GM21786 (cell line): ENCODE results near the gene APLNR.

Source experiments
- ATAC-seq: cut with Tn5 transposase; IDR thresholded peaks from one replicate; pipeline ENCODE4 v1.9.1; 2021; ENCODE audit not compliant: unreplicated experiment

Gene APLNR

GRCh38 chr11:57219021-57219627 is 17.9 kb downstream of the APLNR start:
- ATAC-seq, result no peak

GRCh38 chr11:57217053-57217452 is 20.0 kb downstream of the APLNR start:
- no peak for ATAC-seq

GRCh38 chr11:57216463-57216862 is 20.6 kb downstream of the APLNR start:
- no peak for ATAC-seq

GRCh38 chr11:57214494-57214893 is 22.6 kb downstream of the APLNR start:
- ATAC-seq, result no peak

- ATAC-seq, result no peak
These were observed 23.0 kb downstream of the APLNR start for GRCh38 chr11:57214098-57214417.

- ATAC-seq, result no peak
These were observed 23.5 kb downstream of the APLNR start for GRCh38 chr11:57213342-57214097.

GRCh38 chr11:57210781-57211180 is 26.3 kb downstream of the APLNR start:
- no peak for ATAC-seq

GRCh38 chr11:57207168-57207567 is 29.9 kb downstream of the APLNR start:
- ATAC-seq, result no peak

- no peak for ATAC-seq
These were observed 31.9 kb downstream of the APLNR start for GRCh38 chr11:57205041-57205641.

- ATAC-seq, result no peak
These were observed 33.1 kb downstream of the APLNR start for GRCh38 chr11:57203882-57204480.

GRCh38 chr11:57203359-57203758 is 33.7 kb downstream of the APLNR start:
- ATAC-seq, result no peak

GRCh38 chr11:57202281-57202680 is 34.8 kb downstream of the APLNR start:
- no peak for ATAC-seq

- no peak for ATAC-seq
These were observed 36.1 kb downstream of the APLNR start for GRCh38 chr11:57200917-57201316.

GRCh38 chr11:57199330-57199729 is 37.7 kb downstream of the APLNR start:
- ATAC-seq, result no peak

GRCh38 chr11:57197762-57198161 is 39.3 kb downstream of the APLNR start:
- ATAC-seq, result no peak

- no peak for ATAC-seq
These were observed 40.5 kb downstream of the APLNR start for GRCh38 chr11:57196596-57196995.

GRCh38 chr11:57192316-57192715 is 44.7 kb downstream of the APLNR start:
- ATAC-seq, result no peak

- ATAC-seq, result no peak
These were observed 45.5 kb downstream of the APLNR start for GRCh38 chr11:57191311-57192219.

GRCh38 chr11:57190548-57190947 is 46.5 kb downstream of the APLNR start:
- ATAC-seq, result no peak
